ENCODE measurements around the gene CGN.

The CGN gene

GRCh38 chr1:151504759-151505158 lies 6.4 kb upstream of the CGN start:
- Histone ChIP-seq H3K9me3 (no peaks in the 10 kb centered on the region), H3K4me3 (no peak overlapping the region), H3K27me3 (ENCODE audit: low read depth) (no peaks in the 10 kb centered on the region), H3K4me1 (peaks cover 6% of the 10 kb centered on the region), H3K36me3 (replicated peaks) (no peaks in the 10 kb centered on the region)
- no peak for DNase-seq (ENCODE audit: low spot score in 2 of 2)
- in situ Hi-C loops (cut with MboI; ENCODE audit: low sequenced_read_pairs) = no loop called here

DNA sequence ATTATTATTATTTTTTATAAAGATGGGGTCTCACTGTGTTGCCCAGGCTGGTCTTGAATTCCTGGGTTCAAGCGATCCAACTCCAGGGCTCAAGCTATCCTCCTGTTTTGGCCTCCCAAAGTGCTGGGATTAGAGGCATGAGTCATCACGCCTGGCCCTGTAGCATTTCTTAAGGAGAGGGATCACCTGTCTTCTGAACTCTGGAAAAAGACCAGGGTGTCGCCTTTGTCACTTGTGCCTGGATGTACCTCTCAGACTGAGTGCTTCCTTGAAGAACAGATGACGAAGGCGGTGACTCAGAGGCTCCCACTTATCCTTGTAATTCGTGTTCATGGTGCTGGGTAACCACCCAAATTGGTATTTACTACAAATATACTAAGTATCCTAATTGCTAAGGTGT lies 2.4 kb upstream of the CGN start:
- in situ Hi-C loops (cut with MboI; ENCODE audit: low sequenced_read_pairs) = no loop called here
- DNase-seq (ENCODE audit: low spot score in 2 of 2) = no peak
- H3K27me3 ChIP-seq (ENCODE audit: low read depth) = no peaks in the 10 kb centered on the region

GRCh38 chr1:151509350-151510019 lies 1.7 kb upstream of the CGN start:
- Histone ChIP-seq H3K9me3 (no peaks in the 10 kb centered on the region), H3K4me3 (no peak overlapping the region), H3K27me3 (ENCODE audit: low read depth) (no peaks in the 10 kb centered on the region), H3K36me3 (replicated peaks) (no peaks in the 10 kb centered on the region), H3K4me1 (peaks cover 22% of the 10 kb centered on the region)
- in situ Hi-C loops (cut with MboI; ENCODE audit: low sequenced_read_pairs) = no loop called here
- DNase-seq (ENCODE audit: low spot score in 2 of 2) = no peak

More for the DNA sequence above, 2.4 kb upstream of the CGN start:
- Histone ChIP-seq H3K4me1 (peaks cover 27% of the 10 kb centered on the region), H3K36me3 (replicated peaks) (no peaks in the 10 kb centered on the region), H3K9me3 (no peaks in the 10 kb centered on the region), H3K4me3 (no peak overlapping the region)

GRCh38 chr1:151510020-151510405 lies 1.2 kb upstream of the CGN start:
- Histone ChIP-seq H3K4me3 (no peak overlapping the region), H3K36me3 (replicated peaks) (no peaks in the 10 kb centered on the region), H3K27me3 (ENCODE audit: low read depth) (no peaks in the 10 kb centered on the region), H3K9me3 (no peaks in the 10 kb centered on the region), H3K4me1 (peaks cover 22% of the 10 kb centered on the region)
- in situ Hi-C loops (cut with MboI; ENCODE audit: low sequenced_read_pairs) = no loop called here
- peak in 1 of 2 experiments; percentile 48 for DNase-seq (ENCODE audit: low spot score in 2 of 2)

DNA sequence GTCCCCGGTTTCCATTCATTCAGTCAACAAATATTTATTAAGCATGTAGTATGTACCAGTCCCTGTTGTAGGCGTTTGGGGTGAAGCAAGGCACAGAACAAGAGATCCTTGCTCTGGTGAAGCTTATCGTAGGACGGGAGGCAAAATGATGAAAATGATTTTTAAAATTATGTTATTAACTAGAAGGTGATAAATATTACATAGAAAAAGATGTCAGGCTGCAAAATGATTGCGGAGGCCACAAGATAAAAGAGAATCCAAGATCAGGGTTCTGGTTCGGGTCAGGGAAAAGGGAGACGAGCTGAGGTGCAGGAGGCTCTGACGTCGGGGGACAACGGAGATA lies 602 bp upstream of the CGN start:
- in situ Hi-C loops (cut with MboI; ENCODE audit: low sequenced_read_pairs) = no loop called here
- Histone ChIP-seq H3K4me1 (peaks cover 22% of the 10 kb centered on the region), H3K36me3 (replicated peaks) (no peaks in the 10 kb centered on the region), H3K9me3 (no peaks in the 10 kb centered on the region), H3K4me3 (peak overlapping the region; percentile 58), H3K27me3 (ENCODE audit: low read depth) (no peaks in the 10 kb centered on the region)
- DNase-seq (ENCODE audit: low spot score in 2 of 2) = no peak

DNA sequence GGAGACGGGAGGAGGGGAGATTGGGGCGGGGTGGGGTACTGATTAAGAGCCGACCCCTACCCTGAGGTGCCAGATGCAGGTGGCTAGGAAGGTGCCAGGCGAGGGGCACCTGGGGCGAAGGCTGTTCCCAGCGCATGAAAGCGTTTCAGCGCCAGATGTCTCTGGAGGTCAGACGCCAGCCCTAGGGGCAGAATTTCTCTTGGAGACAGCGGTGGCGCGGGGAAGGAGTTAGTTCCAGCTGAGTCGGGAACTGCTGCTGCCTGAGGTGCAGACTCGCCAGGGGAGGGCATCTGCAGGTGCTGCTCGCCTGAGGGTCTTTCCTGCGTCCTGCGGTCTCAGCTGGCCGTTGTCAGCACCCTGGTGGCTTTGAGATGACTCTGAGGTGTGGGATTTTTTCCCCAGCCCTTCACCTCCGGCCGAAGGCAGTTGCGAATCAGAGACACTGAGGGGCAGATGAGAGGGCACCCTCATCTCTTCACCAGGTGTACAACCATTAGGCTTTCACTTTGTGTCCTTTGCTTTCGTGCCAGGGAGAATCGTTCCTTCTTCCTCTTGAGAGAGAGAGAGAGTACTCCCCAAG lies 539 bp downstream of the CGN start:
- peaks cover 22% of the 10 kb centered on the region for H3K4me1 ChIP-seq
- in situ Hi-C loops (cut with MboI; ENCODE audit: low sequenced_read_pairs) = no loop called here
- H3K36me3 ChIP-seq (replicated peaks) = no peaks in the 10 kb centered on the region

DNA sequence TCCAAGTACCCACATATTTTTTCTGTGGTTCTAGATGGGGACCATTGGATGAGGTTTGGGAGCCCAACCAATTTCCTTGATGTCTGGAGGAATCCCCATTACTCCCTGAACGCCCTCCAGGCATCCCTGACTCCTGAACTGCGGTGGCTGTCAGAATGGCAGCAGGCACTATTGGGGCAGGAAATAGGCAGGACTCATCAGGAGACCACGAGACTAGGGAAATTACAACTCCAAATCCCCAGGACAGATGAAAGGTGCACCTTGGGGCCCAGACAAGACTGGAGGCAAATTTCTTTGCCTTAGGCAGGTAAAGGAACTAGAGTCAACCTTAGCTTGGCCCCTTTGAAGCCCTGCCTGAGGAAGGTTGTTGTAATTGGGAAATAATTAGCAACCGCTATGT lies 1.1 kb downstream of the CGN start:
- no peaks in the 10 kb centered on the region for H3K36me3 ChIP-seq (replicated peaks)
- in situ Hi-C loops (cut with MboI; ENCODE audit: low sequenced_read_pairs) = no loop called here
- DNase-seq (ENCODE audit: low spot score in 2 of 2) = peak in 1 of 2 experiments; percentile 50
- no peaks in the 10 kb centered on the region for H3K27me3 ChIP-seq (ENCODE audit: low read depth)
- peaks cover 22% of the 10 kb centered on the region for H3K4me1 ChIP-seq
- H3K4me3 ChIP-seq = peak overlapping the region; percentile 58
- no peaks in the 10 kb centered on the region for H3K9me3 ChIP-seq

More for the DNA sequence above, 539 bp downstream of the CGN start:
- peak overlapping the region; percentile 58 for H3K4me3 ChIP-seq
- no peaks in the 10 kb centered on the region for H3K27me3 ChIP-seq (ENCODE audit: low read depth)
- H3K9me3 ChIP-seq = no peaks in the 10 kb centered on the region
- peak; percentile 54 to 76 for DNase-seq (ENCODE audit: low spot score in 2 of 2)

GRCh38 chr1:151512801-151513625 lies 1.8 kb downstream of the CGN start:
- DNase-seq (ENCODE audit: low spot score in 2 of 2) = no peak
- in situ Hi-C loops (cut with MboI; ENCODE audit: low sequenced_read_pairs) = no loop called here

GRCh38 chr1:151513626-151514121 lies 2.5 kb downstream of the CGN start:
- no peak for DNase-seq (ENCODE audit: low spot score in 2 of 2)
- Histone ChIP-seq H3K4me3 (no peak overlapping the region), H3K9me3 (no peaks in the 10 kb centered on the region), H3K4me1 (peaks cover 22% of the 10 kb centered on the region), H3K27me3 (ENCODE audit: low read depth) (no peaks in the 10 kb centered on the region), H3K36me3 (replicated peaks) (no peaks in the 10 kb centered on the region; the same call in 1 of the 2 replicates)
- in situ Hi-C loops (cut with MboI; ENCODE audit: low sequenced_read_pairs) = no loop called here

More at GRCh38 chr1:151512801-151513625, 1.8 kb downstream of the CGN start:
- H3K4me3 ChIP-seq = no peak overlapping the region
- no peaks in the 10 kb centered on the region for H3K27me3 ChIP-seq (ENCODE audit: low read depth)
- no peaks in the 10 kb centered on the region for H3K9me3 ChIP-seq
- H3K36me3 ChIP-seq (replicated peaks) = no peaks in the 10 kb centered on the region
- H3K4me1 ChIP-seq = peaks cover 22% of the 10 kb centered on the region

DNA sequence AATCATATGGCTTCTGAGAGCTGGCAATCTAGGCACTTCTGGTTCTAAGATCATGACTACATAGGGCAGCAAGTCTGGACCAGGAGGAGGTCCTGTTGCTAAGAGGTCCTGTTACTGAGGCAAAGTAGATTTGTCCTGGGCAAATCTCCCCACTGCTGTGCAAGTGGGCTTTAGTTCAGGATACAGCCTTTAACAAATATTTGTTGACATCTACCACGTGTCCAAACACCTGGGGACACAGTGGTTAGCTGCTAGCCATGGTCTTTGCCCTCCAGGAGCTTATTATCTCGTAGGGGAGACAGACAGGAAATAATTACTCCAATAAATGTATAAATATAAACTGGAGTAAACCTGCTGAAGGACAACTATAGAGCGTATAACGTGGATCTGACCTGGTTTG lies 3.2 kb downstream of the CGN start:
- peaks cover 22% of the 10 kb centered on the region for H3K4me1 ChIP-seq
- peaks cover 3% of the 10 kb centered on the region for H3K36me3 ChIP-seq (replicated peaks)
- H3K4me3 ChIP-seq = no peak overlapping the region
- DNase-seq (ENCODE audit: low spot score in 2 of 2) = no peak
- H3K27me3 ChIP-seq (ENCODE audit: low read depth) = no peaks in the 10 kb centered on the region
- in situ Hi-C loops (cut with MboI; ENCODE audit: low sequenced_read_pairs) = no loop called here
- no peaks in the 10 kb centered on the region for H3K9me3 ChIP-seq

DNA sequence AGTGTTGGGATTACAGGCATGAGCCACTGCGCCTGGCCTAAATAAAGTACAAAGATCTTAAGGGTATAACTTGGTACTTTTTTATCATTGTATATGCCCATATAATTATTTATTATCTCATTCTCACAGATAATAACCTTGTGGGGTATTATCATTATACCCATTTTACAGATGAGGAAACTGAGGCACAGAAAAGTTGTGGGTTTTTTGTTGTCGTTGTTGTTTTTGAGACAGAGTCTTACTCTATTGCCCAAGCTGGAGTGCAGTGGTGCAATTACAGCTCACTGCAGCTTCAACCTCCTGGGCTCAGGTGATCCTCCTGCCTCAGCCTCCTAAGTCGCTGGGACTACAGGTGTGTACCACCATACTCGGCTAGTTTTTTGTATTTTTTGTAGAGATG lies 4.1 kb downstream of the CGN start:
- H3K9me3 ChIP-seq = no peaks in the 10 kb centered on the region
- peaks cover 17% of the 10 kb centered on the region for H3K4me1 ChIP-seq
- in situ Hi-C loops (cut with MboI; ENCODE audit: low sequenced_read_pairs) = no loop called here
- H3K36me3 ChIP-seq (replicated peaks) = peaks cover 7% of the 10 kb centered on the region
- no peaks in the 10 kb centered on the region for H3K27me3 ChIP-seq (ENCODE audit: low read depth)
- no peak overlapping the region for H3K4me3 ChIP-seq
- DNase-seq (ENCODE audit: low spot score in 2 of 2) = no peak

- no peak overlapping the region for H3K4me3 ChIP-seq
- peaks cover 12% of the 10 kb centered on the region for H3K4me1 ChIP-seq
- H3K36me3 ChIP-seq (replicated peaks) = peaks cover 8% of the 10 kb centered on the region
- DNase-seq (ENCODE audit: low spot score in 2 of 2) = no peak
- in situ Hi-C loops (cut with MboI; ENCODE audit: low sequenced_read_pairs) = no loop called here
- H3K9me3 ChIP-seq = no peaks in the 10 kb centered on the region
- H3K27me3 ChIP-seq (ENCODE audit: low read depth) = no peaks in the 10 kb centered on the region
Measured at GRCh38 chr1:151516031-151516511, 4.9 kb downstream of the CGN start.

DNA sequence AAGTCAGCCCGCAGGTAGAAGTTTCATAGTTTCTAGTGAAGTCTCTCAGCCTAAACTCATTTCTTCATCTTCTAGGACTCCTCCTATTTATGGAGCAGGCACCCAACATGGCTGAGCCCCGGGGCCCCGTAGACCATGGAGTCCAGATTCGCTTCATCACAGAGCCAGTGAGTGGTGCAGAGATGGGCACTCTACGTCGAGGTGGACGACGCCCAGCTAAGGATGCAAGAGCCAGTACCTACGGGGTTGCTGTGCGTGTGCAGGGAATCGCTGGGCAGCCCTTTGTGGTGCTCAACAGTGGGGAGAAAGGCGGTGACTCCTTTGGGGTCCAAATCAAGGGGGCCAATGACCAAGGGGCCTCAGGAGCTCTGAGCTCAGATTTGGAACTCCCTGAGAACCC lies 7.2 kb downstream of the CGN start:
- DNase-seq (ENCODE audit: low spot score in 2 of 2) = no peak
- no peaks in the 10 kb centered on the region for H3K9me3 ChIP-seq
- H3K27me3 ChIP-seq (ENCODE audit: low read depth) = no peaks in the 10 kb centered on the region
- in situ Hi-C loops (cut with MboI; ENCODE audit: low sequenced_read_pairs) = no loop called here
- peaks cover 10% of the 10 kb centered on the region for H3K36me3 ChIP-seq (replicated peaks)
- H3K4me1 ChIP-seq = no peaks in the 10 kb centered on the region
- H3K4me3 ChIP-seq = no peak overlapping the region

- Histone ChIP-seq H3K4me1 (no peaks in the 10 kb centered on the region), H3K9me3 (no peaks in the 10 kb centered on the region), H3K4me3 (no peak overlapping the region), H3K36me3 (replicated peaks) (peaks cover 10% of the 10 kb centered on the region), H3K27me3 (ENCODE audit: low read depth) (no peaks in the 10 kb centered on the region)
- no peak for DNase-seq (ENCODE audit: low spot score in 2 of 2)
- in situ Hi-C loops (cut with MboI; ENCODE audit: low sequenced_read_pairs) = no loop called here
Measured at GRCh38 chr1:151518936-151519335, 7.7 kb downstream of the CGN start.
